Liver (tissue), 9 donors: ENCODE data around the gene DUXA. TPM values are rescaled to one million over a fixed set of nuclear protein-coding genes. Genes with fewer than 3 reads are reported as not detected.

ENCODE experiments used
- DNase-seq: peaks from one replicate; pipeline ENCODE4 v3.0.0-alpha.2; 2017; ENCODE audit warnings: low spot score
- H3K27ac ChIP-seq, 2 donors: one replicate each; pipeline ENCODE4 v1.7.0; 2013; ENCODE audit warnings: inconsistent platforms in 2 of 2, low read length in 2 of 2, control low read depth in 1 of 2, low read depth in 1 of 2, mild to moderate bottlenecking in 1 of 2
- H3K27me3 ChIP-seq, 4 donors: one replicate each; pipeline versions ENCODE4 v1.6.1 to v1.7.0; 2013; ENCODE audit warnings: low read length in 3 of 4, inconsistent platforms in 1 of 4, mild to moderate bottlenecking in 1 of 4, moderate library complexity in 1 of 4; ENCODE audit not compliant: control insufficient read depth in 4 of 4, insufficient read depth in 4 of 4
- H3K36me3 ChIP-seq, 4 donors: one replicate each; pipeline versions ENCODE4 v1.6.1 to v1.7.0; 2013; ENCODE audit warnings: low read length in 3 of 4, mild to moderate bottlenecking in 3 of 4, low read depth in 1 of 4, moderate library complexity in 1 of 4; ENCODE audit not compliant: control insufficient read depth in 4 of 4, insufficient read depth in 3 of 4
- H3K4me1 ChIP-seq, 4 donors: one replicate each; pipeline versions ENCODE4 v1.6.1 to v1.7.0; 2013; ENCODE audit warnings: low read length in 3 of 4, mild to moderate bottlenecking in 3 of 4, moderate library complexity in 1 of 4; ENCODE audit not compliant: control insufficient read depth in 4 of 4, insufficient read depth in 4 of 4
- H3K4me3 ChIP-seq, 3 donors: one replicate each; pipeline versions ENCODE4 v1.6.1 to v1.7.0; 2013; ENCODE audit warnings: low read length in 3 of 3, control low read depth in 1 of 3, low read depth in 1 of 3, mild to moderate bottlenecking in 1 of 3
- H3K9ac ChIP-seq, 2 donors: one replicate each; pipeline ENCODE4 v1.7.0; 2013; ENCODE audit warnings: low read length in 2 of 2, mild to moderate bottlenecking in 2 of 2, moderate library complexity in 2 of 2, control low read depth in 1 of 2, low read depth in 1 of 2
- H3K9me3 ChIP-seq, 4 donors: one replicate each; pipeline versions ENCODE4 v1.6.1 to v1.7.0; 2013; ENCODE audit warnings: low read length in 3 of 4; ENCODE audit not compliant: control insufficient read depth in 4 of 4
- EGR1 ChIP-seq, 2 donors: IDR thresholded peaks; 2 replicates each; pipeline ENCODE4 v1.6.1; 2016 to 2018; ENCODE audit warnings: antibody characterized with exemption in 2 of 2, low read depth in 2 of 2
- FOXA1 ChIP-seq: IDR thresholded peaks from 2 replicates; pipeline ENCODE4 v1.6.1; 2016; ENCODE audit warnings: antibody characterized with exemption
- FOXA2 ChIP-seq: IDR thresholded peaks from 2 replicates; pipeline ENCODE4 v1.6.1; 2016; ENCODE audit warnings: antibody characterized with exemption
- GABPA ChIP-seq, 2 donors: IDR thresholded peaks in 1 of 2; conservative IDR thresholded peaks in 1 of 2; 2 replicates each; pipeline ENCODE4 v1.6.1; 2016; ENCODE audit warnings: antibody characterized with exemption in 2 of 2, mild to moderate bottlenecking in 1 of 2, moderate library complexity in 1 of 2
- HNF4A ChIP-seq, 2 donors: conservative IDR thresholded peaks; 2 replicates each; pipeline ENCODE4 v1.6.1; 2016; ENCODE audit warnings: antibody characterized with exemption in 2 of 2, mild to moderate bottlenecking in 2 of 2
- HNF4G ChIP-seq: IDR thresholded peaks from 2 replicates; pipeline ENCODE4 v1.6.1; 2016; ENCODE audit warnings: antibody characterized with exemption
- JUND ChIP-seq, 2 donors: IDR thresholded peaks; 2 replicates each; pipeline ENCODE4 v1.6.1; 2016; ENCODE audit warnings: antibody characterized with exemption in 2 of 2
- NR2F2 ChIP-seq: IDR thresholded peaks from 2 replicates; pipeline ENCODE4 v1.6.1; 2016; ENCODE audit warnings: antibody characterized with exemption
- RAD21 ChIP-seq, 2 donors: IDR thresholded peaks; 2 replicates each; pipeline ENCODE4 v1.6.1; 2016; ENCODE audit warnings: antibody characterized with exemption in 2 of 2, mild to moderate bottlenecking in 2 of 2
- SP1 ChIP-seq: IDR thresholded peaks from 2 replicates; pipeline ENCODE4 v1.6.1; 2018; ENCODE audit warnings: antibody characterized with exemption, mild to moderate bottlenecking
- TAF1 ChIP-seq: conservative IDR thresholded peaks from 2 replicates; pipeline ENCODE4 v1.6.1; 2016; ENCODE audit warnings: antibody characterized with exemption, mild to moderate bottlenecking
- YY1 ChIP-seq: IDR thresholded peaks from 2 replicates; pipeline ENCODE4 v1.6.1; 2016; ENCODE audit warnings: antibody characterized with exemption, mild to moderate bottlenecking
- WGBS: extraction: QIAGEN DNeasy Blood & Tissue Kit; methylation state at CpG from one replicate; pipeline ENCODE4 v1.1.7; 2013; 5-methylcytosine and 5-hydroxymethylcytosine counted together
- polyA plus RNA-seq, 2 donors: library from polyadenylated mRNA; stranded (reverse) in 1 of 2; unstranded in 1 of 2; fragments of 200-250 nt in 1 of 2; fragments of >200 nt in 1 of 2; fragmentation: Nextera tagmentation in 1 of 2; extraction: Ambion mirVana in 1 of 2; gene quantifications; one replicate each; pipeline versions ENCODE4 v1.2.1 to v1.2.3, GENCODE V29; 2013 to 2015
- total RNA-seq, 2 donors: library from RNA; depleted of rRNA; stranded (reverse); fragments of >200 nt; gene quantifications; one replicate each; pipeline ENCODE4 v1.2.3, GENCODE V29; 2014
- TF ChIP-seq, protein P1 (sequence below): IDR thresholded peaks from 2 replicates; pipeline ENCODE4 v1.6.1; 2016; ENCODE audit warnings: antibody characterized with exemption
- TF ChIP-seq, protein P2 (sequence below): IDR thresholded peaks from 2 replicates; pipeline ENCODE4 v1.6.1; 2016; ENCODE audit warnings: antibody characterized with exemption, mild to moderate bottlenecking
- TF ChIP-seq, protein P3 (sequence below): IDR thresholded peaks from 2 replicates; pipeline ENCODE4 v1.6.1; 2016; ENCODE audit warnings: antibody characterized with exemption
- TF ChIP-seq, protein P4 (sequence below): IDR thresholded peaks from 2 replicates; pipeline ENCODE4 v1.6.1; 2016; ENCODE audit warnings: antibody characterized with exemption
- TF ChIP-seq, protein P5 (sequence below): fragments of 150-350 bp; IDR thresholded peaks from 2 replicates; pipeline ENCODE4 v1.5.1; 2017; ENCODE audit warnings: improper control_type of control experiment, low read depth, low read length; ENCODE audit not compliant: missing input control
- donor health status: healthy.
- donor health status: healthy.
- donor health status: healthy.
- donor health status: healthy.
- donor health status: healthy.

Gene DUXA
- total and polyA plus RNA-seq, 4 donors: not detected

DNA sequence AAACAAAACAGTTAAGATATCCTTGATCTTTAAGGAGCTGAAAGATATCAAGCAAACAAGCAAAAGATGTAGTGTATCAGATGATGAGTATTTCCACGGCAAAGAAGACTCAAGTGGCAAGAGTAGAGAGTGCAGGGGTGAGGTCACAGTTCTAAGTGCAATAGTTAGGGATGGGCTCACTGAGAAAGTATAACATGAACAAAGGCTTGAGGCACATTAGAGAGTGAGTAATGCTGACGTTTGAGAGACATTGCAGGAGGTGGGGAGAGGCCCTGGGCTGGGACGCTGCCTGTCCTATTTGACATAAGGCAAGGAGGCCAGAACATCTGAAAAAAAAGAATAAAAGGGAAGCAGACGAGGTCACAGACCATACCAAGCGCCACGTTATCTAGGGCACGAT lies 1.4 kb downstream of the DUXA start:
- no peak overlapping the region for H3K4me3 ChIP-seq
- H3K36me3 ChIP-seq: no peaks in the 10 kb centered on the region
- DNase-seq: no peak
- H3K27me3 ChIP-seq: no peaks in the 10 kb centered on the region
- no peak overlapping the region for H3K27ac ChIP-seq
- WGBS: 70% methylated on average over 7 of the region's 7 CpGs
- TF ChIP-seq RAD21 (IDR thresholded peaks at IDR 0.05): no peak
- TF ChIP-seq, protein P1, sequence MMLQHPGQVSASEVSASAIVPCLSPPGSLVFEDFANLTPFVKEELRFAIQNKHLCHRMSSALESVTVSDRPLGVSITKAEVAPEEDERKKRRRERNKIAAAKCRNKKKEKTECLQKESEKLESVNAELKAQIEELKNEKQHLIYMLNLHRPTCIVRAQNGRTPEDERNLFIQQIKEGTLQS: no peak
- TF ChIP-seq, protein P2, sequence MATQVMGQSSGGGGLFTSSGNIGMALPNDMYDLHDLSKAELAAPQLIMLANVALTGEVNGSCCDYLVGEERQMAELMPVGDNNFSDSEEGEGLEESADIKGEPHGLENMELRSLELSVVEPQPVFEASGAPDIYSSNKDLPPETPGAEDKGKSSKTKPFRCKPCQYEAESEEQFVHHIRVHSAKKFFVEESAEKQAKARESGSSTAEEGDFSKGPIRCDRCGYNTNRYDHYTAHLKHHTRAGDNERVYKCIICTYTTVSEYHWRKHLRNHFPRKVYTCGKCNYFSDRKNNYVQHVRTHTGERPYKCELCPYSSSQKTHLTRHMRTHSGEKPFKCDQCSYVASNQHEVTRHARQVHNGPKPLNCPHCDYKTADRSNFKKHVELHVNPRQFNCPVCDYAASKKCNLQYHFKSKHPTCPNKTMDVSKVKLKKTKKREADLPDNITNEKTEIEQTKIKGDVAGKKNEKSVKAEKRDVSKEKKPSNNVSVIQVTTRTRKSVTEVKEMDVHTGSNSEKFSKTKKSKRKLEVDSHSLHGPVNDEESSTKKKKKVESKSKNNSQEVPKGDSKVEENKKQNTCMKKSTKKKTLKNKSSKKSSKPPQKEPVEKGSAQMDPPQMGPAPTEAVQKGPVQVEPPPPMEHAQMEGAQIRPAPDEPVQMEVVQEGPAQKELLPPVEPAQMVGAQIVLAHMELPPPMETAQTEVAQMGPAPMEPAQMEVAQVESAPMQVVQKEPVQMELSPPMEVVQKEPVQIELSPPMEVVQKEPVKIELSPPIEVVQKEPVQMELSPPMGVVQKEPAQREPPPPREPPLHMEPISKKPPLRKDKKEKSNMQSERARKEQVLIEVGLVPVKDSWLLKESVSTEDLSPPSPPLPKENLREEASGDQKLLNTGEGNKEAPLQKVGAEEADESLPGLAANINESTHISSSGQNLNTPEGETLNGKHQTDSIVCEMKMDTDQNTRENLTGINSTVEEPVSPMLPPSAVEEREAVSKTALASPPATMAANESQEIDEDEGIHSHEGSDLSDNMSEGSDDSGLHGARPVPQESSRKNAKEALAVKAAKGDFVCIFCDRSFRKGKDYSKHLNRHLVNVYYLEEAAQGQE: no peak
- TF ChIP-seq JUND (IDR thresholded peaks at IDR 0.05): no peak
- no peak for TF ChIP-seq GABPA (IDR thresholded peaks at IDR 0.05 in 1 of 2, conservative IDR thresholded peaks at IDR 0.05 in 1 of 2)
- H3K9me3 ChIP-seq: peaks cover 0 to 19% (median 11%) of the 10 kb centered on the region in 4 donors
- no peaks in the 10 kb centered on the region for H3K4me1 ChIP-seq
- H3K9ac ChIP-seq: no peak overlapping the region

DNA sequence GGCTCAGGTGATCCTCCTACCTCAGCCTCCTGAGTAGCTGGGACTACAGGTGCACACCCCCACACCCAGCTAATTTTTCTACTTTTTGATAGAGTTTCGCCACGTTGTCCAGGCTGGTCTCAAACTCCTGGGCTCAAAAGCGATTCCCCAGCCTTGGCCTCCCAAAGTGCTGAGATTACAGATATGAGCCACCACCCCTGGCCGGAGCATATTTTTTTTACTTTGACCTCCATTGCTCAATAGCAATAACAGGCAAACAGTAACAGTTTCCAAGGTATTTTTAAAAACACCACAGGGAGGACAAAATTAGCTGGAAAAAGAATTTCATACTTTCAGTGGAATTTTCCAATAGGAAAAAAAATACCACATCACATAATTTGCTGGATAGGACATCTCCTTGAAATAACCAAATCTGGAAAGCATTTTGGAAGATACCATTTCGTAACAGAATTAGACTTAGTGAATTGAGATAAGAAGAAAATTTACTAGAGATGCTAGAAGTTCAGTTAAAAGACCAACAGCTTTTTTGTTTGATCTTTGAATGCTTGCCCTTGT lies 5.2 kb downstream of the DUXA start:
- H3K4me3 ChIP-seq: no peak overlapping the region
- no peak overlapping the region for H3K9ac ChIP-seq
- DNase-seq: no peak
- TF ChIP-seq, protein P3, sequence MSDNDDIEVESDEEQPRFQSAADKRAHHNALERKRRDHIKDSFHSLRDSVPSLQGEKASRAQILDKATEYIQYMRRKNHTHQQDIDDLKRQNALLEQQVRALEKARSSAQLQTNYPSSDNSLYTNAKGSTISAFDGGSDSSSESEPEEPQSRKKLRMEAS: no peak
- TF ChIP-seq EGR1 (IDR thresholded peaks at IDR 0.05; ENCODE audit: low read depth in 2 of 2) (no peak), HNF4A (conservative IDR thresholded peaks at IDR 0.05) (no peak)
- H3K27me3 ChIP-seq: no peaks in the 10 kb centered on the region
- WGBS: 62% methylated on average over 5 of the region's 5 CpGs
- peaks cover 2 to 17% (median 16%) of the 10 kb centered on the region in 4 donors for H3K9me3 ChIP-seq
- no peak overlapping the region for H3K27ac ChIP-seq
- no peaks in the 10 kb centered on the region for H3K36me3 ChIP-seq
- no peaks in the 10 kb centered on the region for H3K4me1 ChIP-seq

DNA sequence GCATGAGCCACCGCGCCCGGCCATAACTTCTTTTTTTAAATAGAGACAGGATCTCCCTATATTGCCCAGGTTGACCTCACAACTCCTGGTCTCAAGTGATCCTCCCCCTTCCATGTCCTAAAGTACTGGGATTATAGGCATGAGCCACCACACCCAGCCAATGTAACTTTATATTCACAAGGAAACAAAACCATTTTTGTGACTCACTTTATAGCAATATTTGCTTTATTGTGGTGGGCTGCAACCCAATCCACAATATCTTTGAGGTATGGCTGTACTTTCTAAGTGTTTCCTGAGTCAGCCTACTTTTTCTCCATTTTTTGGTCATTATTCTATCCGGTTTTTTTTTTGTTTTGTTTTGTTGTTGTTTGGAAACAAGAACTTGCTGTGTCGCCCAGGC lies 14.4 kb downstream of the DUXA start:
- Histone ChIP-seq H3K9ac (no peak overlapping the region), H3K36me3 (no peaks in the 10 kb centered on the region), H3K9me3 (peaks cover 3 to 7% (median 4%) of the 10 kb centered on the region in 4 donors), H3K4me1 (no peaks in the 10 kb centered on the region), H3K27ac (no peak overlapping the region), H3K27me3 (no peaks in the 10 kb centered on the region), H3K4me3 (no peak overlapping the region)
- no peak for TF ChIP-seq JUND (IDR thresholded peaks at IDR 0.05)
- TF ChIP-seq HNF4G: no peak
- TF ChIP-seq, protein P3: no peak
- TF ChIP-seq, protein P4, sequence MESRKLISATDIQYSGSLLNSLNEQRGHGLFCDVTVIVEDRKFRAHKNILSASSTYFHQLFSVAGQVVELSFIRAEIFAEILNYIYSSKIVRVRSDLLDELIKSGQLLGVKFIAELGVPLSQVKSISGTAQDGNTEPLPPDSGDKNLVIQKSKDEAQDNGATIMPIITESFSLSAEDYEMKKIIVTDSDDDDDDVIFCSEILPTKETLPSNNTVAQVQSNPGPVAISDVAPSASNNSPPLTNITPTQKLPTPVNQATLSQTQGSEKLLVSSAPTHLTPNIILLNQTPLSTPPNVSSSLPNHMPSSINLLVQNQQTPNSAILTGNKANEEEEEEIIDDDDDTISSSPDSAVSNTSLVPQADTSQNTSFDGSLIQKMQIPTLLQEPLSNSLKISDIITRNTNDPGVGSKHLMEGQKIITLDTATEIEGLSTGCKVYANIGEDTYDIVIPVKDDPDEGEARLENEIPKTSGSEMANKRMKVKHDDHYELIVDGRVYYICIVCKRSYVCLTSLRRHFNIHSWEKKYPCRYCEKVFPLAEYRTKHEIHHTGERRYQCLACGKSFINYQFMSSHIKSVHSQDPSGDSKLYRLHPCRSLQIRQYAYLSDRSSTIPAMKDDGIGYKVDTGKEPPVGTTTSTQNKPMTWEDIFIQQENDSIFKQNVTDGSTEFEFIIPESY: no peak
- TF ChIP-seq SP1: no peak
- TF ChIP-seq FOXA1: no peak
- no peak for TF ChIP-seq TAF1
- TF ChIP-seq, protein P5, sequence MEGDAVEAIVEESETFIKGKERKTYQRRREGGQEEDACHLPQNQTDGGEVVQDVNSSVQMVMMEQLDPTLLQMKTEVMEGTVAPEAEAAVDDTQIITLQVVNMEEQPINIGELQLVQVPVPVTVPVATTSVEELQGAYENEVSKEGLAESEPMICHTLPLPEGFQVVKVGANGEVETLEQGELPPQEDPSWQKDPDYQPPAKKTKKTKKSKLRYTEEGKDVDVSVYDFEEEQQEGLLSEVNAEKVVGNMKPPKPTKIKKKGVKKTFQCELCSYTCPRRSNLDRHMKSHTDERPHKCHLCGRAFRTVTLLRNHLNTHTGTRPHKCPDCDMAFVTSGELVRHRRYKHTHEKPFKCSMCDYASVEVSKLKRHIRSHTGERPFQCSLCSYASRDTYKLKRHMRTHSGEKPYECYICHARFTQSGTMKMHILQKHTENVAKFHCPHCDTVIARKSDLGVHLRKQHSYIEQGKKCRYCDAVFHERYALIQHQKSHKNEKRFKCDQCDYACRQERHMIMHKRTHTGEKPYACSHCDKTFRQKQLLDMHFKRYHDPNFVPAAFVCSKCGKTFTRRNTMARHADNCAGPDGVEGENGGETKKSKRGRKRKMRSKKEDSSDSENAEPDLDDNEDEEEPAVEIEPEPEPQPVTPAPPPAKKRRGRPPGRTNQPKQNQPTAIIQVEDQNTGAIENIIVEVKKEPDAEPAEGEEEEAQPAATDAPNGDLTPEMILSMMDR: no peak
- TF ChIP-seq RAD21 (IDR thresholded peaks at IDR 0.05): no peak
- no peak for TF ChIP-seq FOXA2
- TF ChIP-seq, protein P1: no peak
- no peak for TF ChIP-seq YY1
- TF ChIP-seq NR2F2: no peak
- WGBS: 78% methylated on average over 5 of the region's 5 CpGs
- no peak for DNase-seq
